ENCODE data around the gene SIGLEC14.

DNA sequence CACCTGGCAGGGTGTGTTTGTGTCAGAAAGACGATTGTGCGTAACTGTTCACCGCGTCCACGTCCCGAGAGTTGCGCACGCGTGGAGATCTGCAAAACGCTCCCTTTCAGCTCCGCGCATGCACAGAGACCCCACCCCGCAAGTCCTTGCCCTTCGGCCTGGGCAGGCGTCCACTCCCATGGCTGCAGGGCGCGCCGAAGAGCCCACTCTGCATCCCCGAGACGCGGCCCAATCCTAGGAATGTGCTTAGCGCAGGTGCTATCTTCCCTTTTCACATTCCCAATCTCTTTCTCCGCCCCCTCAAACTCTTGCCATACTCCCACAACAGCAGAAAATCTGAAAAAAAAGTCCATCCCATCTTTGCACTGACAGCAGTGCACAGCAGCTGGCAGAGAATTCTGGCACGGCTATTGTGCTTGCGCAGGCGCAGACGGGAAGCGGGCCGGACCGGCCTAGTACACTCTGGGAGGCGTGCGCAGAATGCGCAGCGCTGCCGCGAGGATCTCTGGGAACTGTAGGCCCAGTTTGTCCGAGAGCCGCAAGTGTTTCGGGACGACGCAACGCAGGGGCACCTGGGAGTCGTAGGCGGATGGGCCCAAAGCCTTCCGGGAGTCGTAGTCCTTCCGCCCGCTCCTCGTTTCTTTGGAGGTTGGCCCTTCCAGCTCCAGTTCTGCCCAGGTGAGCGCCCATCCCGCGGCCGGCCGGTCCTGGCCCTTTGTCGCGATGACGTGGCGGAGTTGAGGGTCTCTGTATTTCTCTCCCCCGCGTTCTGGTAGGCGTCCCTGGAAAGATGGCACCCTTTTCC is 52.5 kb downstream of the SIGLEC14 start:
- TF ChIP-seq, protein P1, sequence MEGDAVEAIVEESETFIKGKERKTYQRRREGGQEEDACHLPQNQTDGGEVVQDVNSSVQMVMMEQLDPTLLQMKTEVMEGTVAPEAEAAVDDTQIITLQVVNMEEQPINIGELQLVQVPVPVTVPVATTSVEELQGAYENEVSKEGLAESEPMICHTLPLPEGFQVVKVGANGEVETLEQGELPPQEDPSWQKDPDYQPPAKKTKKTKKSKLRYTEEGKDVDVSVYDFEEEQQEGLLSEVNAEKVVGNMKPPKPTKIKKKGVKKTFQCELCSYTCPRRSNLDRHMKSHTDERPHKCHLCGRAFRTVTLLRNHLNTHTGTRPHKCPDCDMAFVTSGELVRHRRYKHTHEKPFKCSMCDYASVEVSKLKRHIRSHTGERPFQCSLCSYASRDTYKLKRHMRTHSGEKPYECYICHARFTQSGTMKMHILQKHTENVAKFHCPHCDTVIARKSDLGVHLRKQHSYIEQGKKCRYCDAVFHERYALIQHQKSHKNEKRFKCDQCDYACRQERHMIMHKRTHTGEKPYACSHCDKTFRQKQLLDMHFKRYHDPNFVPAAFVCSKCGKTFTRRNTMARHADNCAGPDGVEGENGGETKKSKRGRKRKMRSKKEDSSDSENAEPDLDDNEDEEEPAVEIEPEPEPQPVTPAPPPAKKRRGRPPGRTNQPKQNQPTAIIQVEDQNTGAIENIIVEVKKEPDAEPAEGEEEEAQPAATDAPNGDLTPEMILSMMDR (IDR thresholded peaks at IDR 0.05; ENCODE audit: borderline replicate concordance, extremely low read depth, low read length, poor library complexity, severe bottlenecking) = no peak
- TF ChIP-seq EZH2 (IDR thresholded peaks at IDR 0.05; ENCODE audit: borderline replicate concordance, low read depth, low read length, severe bottlenecking) = no peak

All from DND-41 (cell line).